CD4-positive, alpha-beta T cell (primary cell): ENCODE data around the gene FABP2. TPM values are rescaled to one million over a fixed set of nuclear protein-coding genes. Genes with fewer than 3 reads are reported as not detected.

ENCODE experiments used
- ATAC-seq: fragments of 200-7000 bp; cut with Tn5 transposase; one replicate; pipeline ENCODE4 v1.10.0; 2022; ENCODE audit warnings: mild to moderate bottlenecking; ENCODE audit not compliant: poor library complexity
- CTCF ChIA-PET: fragments of 350-600 bp; sonication (Branson Sonifier 250); formaldehyde crosslinking; loops from one replicate; lab custom pipeline; 2021; ENCODE audit warnings: antibody characterized with exemption, inconsistent platforms; lab: Charles Lee
- POLR2A ChIA-PET: fragments of 350-600 bp; sonication (Branson Sonifier 250); formaldehyde crosslinking; loops from one replicate; lab custom pipeline; 2021; ENCODE audit warnings: antibody characterized with exemption, inconsistent platforms; lab: Charles Lee
- DNase-seq, 14 experiments: peaks; one replicate each; pipeline ENCODE4 v3.0.0-alpha.2; 2013 to 2020; ENCODE audit warnings: mixed read lengths in 2 of 14
- H3K27ac ChIP-seq, 2 donors: one replicate each; pipeline versions ENCODE4 v1.5.1 to v1.7.0; 2013; ENCODE audit warnings: low read length in 2 of 2, low read depth in 1 of 2, mild to moderate bottlenecking in 1 of 2
- H3K27me3 ChIP-seq, 2 experiments: 1 replicate in 1 of 2; 2 replicates in 1 of 2; pipeline versions ENCODE4 v1.6.1 to v1.7.0; 2013; ENCODE audit warnings: low read length in 2 of 2, control low read depth in 1 of 2, mild to moderate bottlenecking in 1 of 2, moderate library complexity in 1 of 2; ENCODE audit not compliant: insufficient read depth in 2 of 2, control insufficient read depth in 1 of 2
- H3K36me3 ChIP-seq: one replicate; pipeline ENCODE4 v1.6.1; 2013; ENCODE audit warnings: low read length, control low read depth; ENCODE audit not compliant: insufficient read depth
- H3K4me1 ChIP-seq: one replicate; pipeline ENCODE4 v1.6.1; 2013; ENCODE audit warnings: low read length, control low read depth; ENCODE audit not compliant: insufficient read depth
- H3K4me3 ChIP-seq: one replicate; pipeline ENCODE4 v1.5.1; 2013; ENCODE audit warnings: mild to moderate bottlenecking, low read length, moderate library complexity
- H3K9me3 ChIP-seq, 2 experiments: 1 replicate in 1 of 2; 2 replicates in 1 of 2; pipeline versions ENCODE4 v1.6.1 to v1.7.0; 2013; ENCODE audit warnings: low read length in 2 of 2, mild to moderate bottlenecking in 2 of 2, control low read depth in 1 of 2, moderate library complexity in 1 of 2; ENCODE audit not compliant: control insufficient read depth in 1 of 2, insufficient read depth in 1 of 2
- H3K27ac Mint-ChIP-seq: one replicate; pipeline ENCODE4 v1.8.0; 2020; ENCODE audit warnings: mixed read lengths
- H3K27me3 Mint-ChIP-seq: one replicate; pipeline ENCODE4 v1.8.0; 2021; ENCODE audit warnings: mixed read lengths
- H3K36me3 Mint-ChIP-seq: one replicate; pipeline ENCODE4 v1.8.0; 2021; ENCODE audit warnings: low read depth, mixed read lengths
- H3K4me1 Mint-ChIP-seq: one replicate; pipeline ENCODE4 v1.8.0; 2021; ENCODE audit warnings: low read depth, mixed read lengths
- H3K4me3 Mint-ChIP-seq: one replicate; pipeline ENCODE4 v1.8.0; 2020; ENCODE audit warnings: mild to moderate bottlenecking, mixed read lengths
- H3K9me3 Mint-ChIP-seq: one replicate; pipeline ENCODE4 v1.8.0; 2020; ENCODE audit warnings: mixed read lengths
- intact Hi-C, 2 experiments: fragments of 100-400 bp; cut with DNase I in 1 of 2; cut with micrococcal nuclease in 1 of 2; formaldehyde crosslinking; loops; one replicate each; pipeline versions ENCODE4 v1.15.1 to v1.9.0; 2023 to 2025; cut with DNase I, micrococcal nuclease
- total RNA-seq, 174 experiments: library from RNA in 2 of 174; stranded (reverse) in 2 of 174; gene quantifications; one replicate each; pipeline ENCODE4 v1.2.3 and lab custom pipeline; 2021 to 2026
- TF ChIP-seq, protein P1 (sequence below): fragments of 200-600 bp; IDR thresholded peaks from one replicate; pipeline ENCODE4 v1.8.0; 2022; ENCODE audit warnings: antibody characterized with exemption, mild to moderate bottlenecking

FABP2 gene
- total RNA-seq, 2 experiments from 2014 or later: not detected

DNA sequence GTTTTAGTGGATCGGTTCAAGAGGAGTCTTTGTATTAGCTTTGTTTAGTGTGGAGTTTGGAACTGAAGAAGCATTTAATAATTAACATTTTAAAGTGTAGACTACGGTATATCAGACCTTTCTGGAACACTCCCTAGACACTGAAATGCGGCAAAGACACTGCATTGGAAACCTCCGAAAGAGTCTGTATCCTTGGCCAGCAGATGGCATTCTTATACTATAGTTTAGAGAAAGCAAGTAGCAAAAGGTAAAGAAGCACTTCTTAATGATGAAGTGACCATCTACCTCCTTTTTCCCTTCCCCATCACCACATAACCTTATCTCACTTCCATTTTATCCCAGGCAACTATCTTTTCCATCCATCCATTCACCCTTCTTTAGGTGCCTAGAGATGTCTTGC lies 7.6 kb downstream of the FABP2 start:
- Mint-ChIP-seq H3K4me3 (no peak overlapping the region), H3K27me3 (peaks cover 16% of the 10 kb centered on the region), H3K36me3 (no peaks in the 10 kb centered on the region), H3K4me1 (no peaks in the 10 kb centered on the region), H3K9me3 (no peaks in the 10 kb centered on the region), H3K27ac (no peak overlapping the region)
- H3K27ac ChIP-seq: no peak overlapping the region
- H3K27me3 ChIP-seq: peaks cover 0 to 2% of the 10 kb centered on the region in 2 experiments
- TF ChIP-seq, protein P1, sequence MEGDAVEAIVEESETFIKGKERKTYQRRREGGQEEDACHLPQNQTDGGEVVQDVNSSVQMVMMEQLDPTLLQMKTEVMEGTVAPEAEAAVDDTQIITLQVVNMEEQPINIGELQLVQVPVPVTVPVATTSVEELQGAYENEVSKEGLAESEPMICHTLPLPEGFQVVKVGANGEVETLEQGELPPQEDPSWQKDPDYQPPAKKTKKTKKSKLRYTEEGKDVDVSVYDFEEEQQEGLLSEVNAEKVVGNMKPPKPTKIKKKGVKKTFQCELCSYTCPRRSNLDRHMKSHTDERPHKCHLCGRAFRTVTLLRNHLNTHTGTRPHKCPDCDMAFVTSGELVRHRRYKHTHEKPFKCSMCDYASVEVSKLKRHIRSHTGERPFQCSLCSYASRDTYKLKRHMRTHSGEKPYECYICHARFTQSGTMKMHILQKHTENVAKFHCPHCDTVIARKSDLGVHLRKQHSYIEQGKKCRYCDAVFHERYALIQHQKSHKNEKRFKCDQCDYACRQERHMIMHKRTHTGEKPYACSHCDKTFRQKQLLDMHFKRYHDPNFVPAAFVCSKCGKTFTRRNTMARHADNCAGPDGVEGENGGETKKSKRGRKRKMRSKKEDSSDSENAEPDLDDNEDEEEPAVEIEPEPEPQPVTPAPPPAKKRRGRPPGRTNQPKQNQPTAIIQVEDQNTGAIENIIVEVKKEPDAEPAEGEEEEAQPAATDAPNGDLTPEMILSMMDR: peak; percentile 69
- intact Hi-C loops: loop anchor here (1.0 to 5.0 kb wide), 6 partner anchors 58 to 736 kb away; no protein-coding TSS in a partner anchor
- no peaks in the 10 kb centered on the region for H3K9me3 ChIP-seq
- H3K4me1 ChIP-seq: no peaks in the 10 kb centered on the region
- ChIA-PET POLR2A (no interaction called here), CTCF (no interaction called here)
- peak; percentile 85 for ATAC-seq
- no peaks in the 10 kb centered on the region for H3K36me3 ChIP-seq
- peak in 10 of 14 experiments; percentile 2 to 70 (median 8) for DNase-seq
- no peak overlapping the region for H3K4me3 ChIP-seq

DNA sequence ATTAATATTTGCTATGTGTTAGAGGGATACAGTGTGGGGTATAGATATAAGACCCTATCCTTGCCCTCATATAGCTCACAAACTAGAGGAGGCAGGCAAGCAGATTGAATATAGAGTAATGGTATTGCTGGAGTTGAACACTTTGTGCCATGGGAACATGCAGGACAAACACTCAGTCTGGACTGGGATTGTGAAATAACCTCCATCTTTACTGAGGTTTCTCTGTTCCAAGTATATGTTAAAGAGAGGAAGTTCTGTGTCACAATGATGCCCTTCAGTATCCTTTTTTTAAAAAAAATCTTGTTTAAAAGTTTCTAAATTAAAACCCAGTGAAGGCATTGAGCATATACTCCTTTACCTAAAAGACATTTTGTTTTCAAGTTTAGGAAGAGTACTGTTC lies 8.7 kb downstream of the FABP2 start:
- H3K27ac Mint-ChIP-seq: no peak overlapping the region
- ATAC-seq (no peak), DNase-seq (no peak)
- Histone ChIP-seq H3K4me1 (no peaks in the 10 kb centered on the region), H3K27me3 (peaks cover 0 to 2% of the 10 kb centered on the region in 2 experiments), H3K4me3 (no peak overlapping the region), H3K27ac (no peak overlapping the region), H3K36me3 (no peaks in the 10 kb centered on the region), H3K9me3 (no peaks in the 10 kb centered on the region)
- no peak overlapping the region for H3K4me3 Mint-ChIP-seq
- no peaks in the 10 kb centered on the region for H3K9me3 Mint-ChIP-seq
- TF ChIP-seq, protein P1: no peak
- ChIA-PET POLR2A (no interaction called here), CTCF (no interaction called here)
- intact Hi-C loops: loop anchor here in 1 of 2 experiments (5.0 kb wide), 1 partner anchor 59 kb away; no protein-coding TSS in a partner anchor
- peaks cover 16% of the 10 kb centered on the region for H3K27me3 Mint-ChIP-seq
- no peaks in the 10 kb centered on the region for H3K4me1 Mint-ChIP-seq
- H3K36me3 Mint-ChIP-seq: no peaks in the 10 kb centered on the region

DNA sequence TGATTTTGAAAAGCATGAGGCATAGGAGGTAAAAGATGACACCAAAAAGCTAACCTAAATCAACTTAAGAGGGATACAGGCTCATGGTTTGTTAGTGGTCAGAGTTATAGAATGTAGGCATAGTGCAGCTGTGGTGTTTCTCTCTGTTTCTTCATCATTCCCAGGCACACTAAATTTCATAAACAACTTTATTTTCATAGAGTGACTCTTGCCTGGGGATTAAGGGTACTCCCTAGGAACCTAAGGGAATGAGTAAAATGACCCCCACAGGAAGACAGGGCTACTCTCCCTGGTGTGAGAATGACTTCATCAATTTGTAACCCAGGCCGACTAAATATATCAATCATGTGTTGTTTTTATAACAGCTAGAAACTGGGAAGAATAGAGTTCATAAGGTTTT lies 11.1 kb downstream of the FABP2 start:
- H3K4me1 ChIP-seq: no peaks in the 10 kb centered on the region
- H3K9me3 ChIP-seq: no peaks in the 10 kb centered on the region
- Mint-ChIP-seq H3K9me3 (no peaks in the 10 kb centered on the region), H3K4me1 (no peaks in the 10 kb centered on the region), H3K27me3 (peaks cover 8% of the 10 kb centered on the region), H3K36me3 (no peaks in the 10 kb centered on the region), H3K4me3 (no peak overlapping the region), H3K27ac (no peak overlapping the region)
- H3K4me3 ChIP-seq: no peak overlapping the region
- no peak for DNase-seq
- TF ChIP-seq, protein P1: no peak
- H3K36me3 ChIP-seq: no peaks in the 10 kb centered on the region
- no peak overlapping the region for H3K27ac ChIP-seq
- ChIA-PET POLR2A (no interaction called here), CTCF (no interaction called here)
- intact Hi-C loops: loop anchor here in 1 of 2 experiments (5.0 kb wide), 1 partner anchor 61 kb away; no protein-coding TSS in a partner anchor
- no peak for ATAC-seq
- peaks cover 0 to 2% of the 10 kb centered on the region in 2 experiments for H3K27me3 ChIP-seq
